HG02623 (cell line): ENCODE results near the gene ABHD8.

Experiments used
- ATAC-seq: cut with Tn5 transposase; IDR thresholded peaks from one replicate; pipeline ENCODE4 v1.9.1; 2021; ENCODE audit warnings: moderate library complexity; ENCODE audit not compliant: unreplicated experiment

ABHD8 gene

DNA sequence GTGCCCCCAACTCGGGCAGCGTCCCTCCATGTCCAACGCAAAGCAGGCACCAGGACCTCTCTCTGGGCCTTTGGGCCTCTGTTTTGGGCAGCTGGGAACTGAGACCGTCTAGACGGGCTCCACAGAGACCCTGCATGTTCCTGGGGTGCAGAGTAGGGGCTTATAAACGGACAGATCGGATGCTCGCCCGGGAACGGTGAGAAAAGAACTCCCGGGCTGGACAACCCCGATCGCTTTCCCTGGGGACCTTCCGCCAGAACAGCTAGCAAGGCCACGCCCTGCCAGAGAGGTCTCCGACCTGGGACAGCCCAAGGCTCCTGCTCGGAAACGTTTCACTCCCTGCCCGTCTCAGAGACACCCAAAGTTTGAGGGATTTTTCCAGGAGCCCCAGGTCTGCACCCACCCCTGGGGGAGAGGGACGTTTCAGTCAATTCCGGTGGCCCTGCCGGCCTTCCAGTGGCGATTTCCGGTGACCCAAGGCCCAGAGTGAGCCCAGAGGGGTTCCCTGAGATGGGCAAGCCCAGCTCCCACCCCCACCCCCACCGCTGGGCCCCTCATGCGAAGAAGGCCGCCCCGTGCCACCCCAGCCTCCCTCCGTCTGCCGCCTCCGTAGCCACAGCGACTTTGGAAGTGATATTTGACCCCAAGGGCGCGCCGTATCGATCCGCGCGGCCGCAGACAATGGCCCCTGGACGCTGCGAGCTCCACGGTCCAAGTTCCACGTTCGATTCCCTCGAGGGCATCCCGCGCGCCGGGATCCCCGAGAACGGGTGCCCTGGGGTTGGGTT is 59.2 kb downstream of the ABHD8 start:
- no peak for ATAC-seq

DNA sequence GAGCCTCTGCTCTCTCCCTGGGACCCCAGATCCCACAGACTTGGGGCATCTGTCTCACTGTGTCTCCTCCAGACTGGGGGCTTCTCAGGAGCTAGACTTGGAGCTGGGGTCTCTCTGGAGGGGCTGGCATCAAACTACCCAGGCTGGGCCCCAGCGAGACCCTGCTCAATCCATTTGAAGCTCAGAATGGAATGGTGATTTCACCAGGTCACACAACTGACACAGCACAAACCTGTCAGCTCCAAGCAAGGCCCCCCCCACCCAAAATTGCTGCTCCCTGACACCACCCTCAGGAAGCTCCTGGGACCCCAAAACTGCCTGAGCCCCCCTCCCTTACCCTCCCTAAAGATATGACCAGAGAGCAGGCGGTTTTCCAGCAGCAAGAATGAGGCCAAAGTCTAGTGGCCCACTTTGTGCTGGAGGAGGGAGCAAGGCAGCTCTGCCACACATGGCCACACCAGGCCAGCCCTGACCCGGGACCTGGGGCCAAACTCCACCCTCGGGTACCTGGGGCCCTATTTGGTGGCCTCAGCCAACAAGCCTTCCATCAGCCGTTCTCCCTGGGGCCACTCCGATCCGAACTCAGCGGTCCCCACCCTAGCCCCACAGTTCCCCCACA is 59.9 kb downstream of the ABHD8 start:
- no peak for ATAC-seq

DNA sequence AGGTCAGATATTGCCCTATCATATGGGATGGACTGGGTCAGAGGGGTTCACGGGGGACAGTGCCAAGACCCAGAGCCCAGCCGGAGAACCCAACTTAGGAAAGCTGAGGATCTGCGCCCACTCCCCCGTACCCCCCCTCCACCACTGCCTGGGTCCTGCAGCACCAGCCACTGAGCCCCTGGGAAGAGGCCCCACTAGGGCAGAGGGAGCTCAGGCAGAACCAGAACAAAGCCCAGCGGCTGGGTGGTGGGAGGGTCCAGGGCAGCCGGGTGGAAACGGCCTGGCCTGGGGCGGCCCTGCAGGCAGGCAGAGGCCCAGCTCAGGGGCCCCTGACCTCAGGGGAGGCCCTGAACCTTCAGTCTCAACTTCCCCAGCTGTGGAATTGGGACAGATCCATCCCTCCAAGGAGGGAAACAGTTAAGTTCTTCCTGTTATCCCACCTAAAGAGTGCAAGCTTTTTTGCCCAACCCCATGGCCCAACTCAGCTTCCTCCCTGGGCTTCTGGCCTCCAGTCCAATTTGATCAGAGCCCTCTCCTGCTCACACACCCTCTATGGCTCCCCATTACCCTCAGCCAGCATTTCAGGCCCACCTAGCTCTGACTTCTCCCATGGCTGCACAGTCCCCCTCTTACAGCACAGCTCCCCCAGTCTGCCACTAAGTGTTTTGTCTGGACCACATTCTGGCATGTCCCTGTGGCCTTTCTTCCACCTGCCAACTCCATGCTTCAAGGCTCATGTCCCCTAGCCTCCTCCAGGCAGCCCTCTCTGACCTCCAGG is 60.6 kb downstream of the ABHD8 start:
- ATAC-seq = no peak
